Omental fat pad (tissue), 4 donors: Measurements from ENCODE around the gene DCAF10. TPM values are rescaled to one million over a fixed set of nuclear protein-coding genes. Genes with fewer than 3 reads are reported as not detected.
"Not testable (repeated sequence)": the region's sequence is repeated elsewhere in the genome, so short reads cannot be mapped to it uniquely, and the experiment has no call there.

ENCODE experiments used
- ATAC-seq: fragments of 150-250 bp; one replicate; pipeline ENCODE4 v1.9.1; 2016; ENCODE audit warnings: mild to moderate bottlenecking, moderate library complexity; ENCODE audit not compliant: low FRiP score
- DNase-seq: peaks from one replicate; pipeline ENCODE4 v3.0.0-alpha.2; 2019; ENCODE audit warnings: low spot score
- total RNA-seq, 4 donors: library from RNA; depleted of rRNA; stranded (reverse); fragments of >200 nt; gene quantifications; one replicate each; pipeline ENCODE4 v1.1.0, GENCODE V29; 2016
- TF ChIP-seq, protein P1 (sequence below), 3 donors: fragments of 450-650 bp; IDR thresholded peaks; one replicate each; pipeline ENCODE4 v1.5.1; 2016 to 2017; ENCODE audit warnings: antibody characterized with exemption in 3 of 3, mild to moderate bottlenecking in 3 of 3, moderate library complexity in 2 of 3

DCAF10 gene
- total RNA-seq, 4 donors from 2014 or later: 23.2 to 40.5 (median 31.9) TPM

DNA sequence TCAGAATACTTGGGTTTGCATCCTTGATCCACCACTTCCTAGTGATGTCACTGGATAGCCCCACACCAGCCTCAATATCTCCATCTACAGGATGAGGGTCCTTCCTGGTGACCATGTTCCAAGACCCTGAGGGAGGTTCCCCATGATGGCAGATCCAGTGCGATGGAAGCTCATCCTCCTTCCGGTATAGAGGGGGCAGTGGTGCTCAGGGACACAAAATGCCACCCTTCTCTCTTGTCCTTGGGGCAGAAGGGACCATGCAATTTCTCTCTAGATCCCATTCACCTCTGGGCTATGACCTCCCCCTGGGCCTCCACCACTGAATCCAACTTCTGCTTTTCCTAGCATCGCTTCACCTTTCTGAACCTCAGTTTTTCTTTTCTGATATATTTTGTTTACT is 108.7 kb downstream of the DCAF10 start:
- ATAC-seq: no peak
- DNase-seq: no peak
- TF ChIP-seq, protein P1, sequence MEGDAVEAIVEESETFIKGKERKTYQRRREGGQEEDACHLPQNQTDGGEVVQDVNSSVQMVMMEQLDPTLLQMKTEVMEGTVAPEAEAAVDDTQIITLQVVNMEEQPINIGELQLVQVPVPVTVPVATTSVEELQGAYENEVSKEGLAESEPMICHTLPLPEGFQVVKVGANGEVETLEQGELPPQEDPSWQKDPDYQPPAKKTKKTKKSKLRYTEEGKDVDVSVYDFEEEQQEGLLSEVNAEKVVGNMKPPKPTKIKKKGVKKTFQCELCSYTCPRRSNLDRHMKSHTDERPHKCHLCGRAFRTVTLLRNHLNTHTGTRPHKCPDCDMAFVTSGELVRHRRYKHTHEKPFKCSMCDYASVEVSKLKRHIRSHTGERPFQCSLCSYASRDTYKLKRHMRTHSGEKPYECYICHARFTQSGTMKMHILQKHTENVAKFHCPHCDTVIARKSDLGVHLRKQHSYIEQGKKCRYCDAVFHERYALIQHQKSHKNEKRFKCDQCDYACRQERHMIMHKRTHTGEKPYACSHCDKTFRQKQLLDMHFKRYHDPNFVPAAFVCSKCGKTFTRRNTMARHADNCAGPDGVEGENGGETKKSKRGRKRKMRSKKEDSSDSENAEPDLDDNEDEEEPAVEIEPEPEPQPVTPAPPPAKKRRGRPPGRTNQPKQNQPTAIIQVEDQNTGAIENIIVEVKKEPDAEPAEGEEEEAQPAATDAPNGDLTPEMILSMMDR (IDR thresholded peaks at IDR 0.05): no peak

GRCh38 chr9:37909836-37910235 is 109.2 kb downstream of the DCAF10 start:
- ATAC-seq, DNase-seq: not testable (repeated sequence)

- no peak for DNase-seq
- ATAC-seq: no peak
- TF ChIP-seq, protein P1 (IDR thresholded peaks at IDR 0.05): no peak
These were observed 109.7 kb downstream of the DCAF10 start for GRCh38 chr9:37910271-37910670.

DNA sequence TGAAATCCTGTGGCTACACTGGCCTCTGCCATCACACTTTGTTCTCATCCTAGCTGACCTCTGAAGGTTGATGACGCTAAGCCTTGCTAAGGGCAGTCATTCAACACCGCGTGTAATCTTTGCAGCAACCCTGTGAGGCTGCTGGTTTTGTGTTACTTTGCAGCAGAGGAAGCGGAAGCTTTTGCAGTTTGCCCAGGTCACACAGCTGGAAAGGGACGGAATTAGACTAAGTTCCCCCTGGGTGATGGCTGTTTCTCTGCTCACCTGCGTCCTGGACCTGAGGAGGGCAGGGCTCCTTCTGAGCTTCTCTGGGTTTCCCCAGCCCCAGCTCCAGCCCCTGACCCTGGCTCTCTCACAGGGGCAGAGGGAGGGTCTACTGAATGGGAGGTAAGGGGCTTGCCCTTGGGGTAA is 110.7 kb downstream of the DCAF10 start:
- TF ChIP-seq, protein P1 (IDR thresholded peaks at IDR 0.05): no peak
- DNase-seq (no peak), ATAC-seq (no peak)

GRCh38 chr9:37913480-37914153 is 113.0 kb downstream of the DCAF10 start:
- ATAC-seq: peak; percentile 68
- TF ChIP-seq, protein P1 (IDR thresholded peaks at IDR 0.05): peak in 1 of 3 donors; percentile 95
- DNase-seq: peak; percentile 89

- TF ChIP-seq, protein P1 (IDR thresholded peaks at IDR 0.05): no peak
- no peak for DNase-seq
- no peak for ATAC-seq
These were observed 113.6 kb downstream of the DCAF10 start for GRCh38 chr9:37914154-37914551.

- ATAC-seq: no peak
- DNase-seq: no peak
- TF ChIP-seq, protein P1 (IDR thresholded peaks at IDR 0.05): no peak
These were observed 114.2 kb downstream of the DCAF10 start for GRCh38 chr9:37914701-37915358.
